VCaP (cell line): ENCODE results near the gene REV1.
"Not testable (repeated sequence)": the region's sequence is repeated elsewhere in the genome, so short reads cannot be mapped to it uniquely, and the experiment has no call there.

Experiments used
- H3K27ac ChIP-seq: fragments of 450-650 bp; 2 replicates; pipeline ENCODE4 v1.5.1; 2017
- TF ChIP-seq, protein P1 (sequence below): fragments of 450-650 bp; conservative IDR thresholded peaks from 2 replicates; pipeline ENCODE4 v1.5.1; 2017; ENCODE audit warnings: mild to moderate bottlenecking, moderate library complexity

REV1 gene

DNA sequence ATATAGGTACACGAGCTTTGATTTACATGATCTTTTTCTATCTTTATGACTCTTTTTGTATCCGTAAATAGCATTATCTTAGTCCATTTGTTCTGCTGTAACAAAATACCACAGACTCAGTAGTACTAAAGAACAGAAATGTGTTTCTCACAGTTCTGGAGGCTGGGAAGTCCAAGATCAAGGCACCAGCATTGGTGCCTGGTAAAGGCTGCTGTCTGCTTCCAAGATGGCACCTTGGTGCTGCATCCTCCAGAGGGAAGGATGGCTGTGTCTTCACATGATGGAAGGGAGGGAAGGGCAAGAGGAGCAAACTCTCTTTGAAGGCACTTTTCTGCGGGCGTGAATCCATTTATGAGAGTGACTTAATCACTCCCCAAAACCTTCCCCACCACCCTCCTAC lies 116.7 kb downstream of the REV1 start:
- H3K27ac ChIP-seq: no peak overlapping the region
- TF ChIP-seq, protein P1, sequence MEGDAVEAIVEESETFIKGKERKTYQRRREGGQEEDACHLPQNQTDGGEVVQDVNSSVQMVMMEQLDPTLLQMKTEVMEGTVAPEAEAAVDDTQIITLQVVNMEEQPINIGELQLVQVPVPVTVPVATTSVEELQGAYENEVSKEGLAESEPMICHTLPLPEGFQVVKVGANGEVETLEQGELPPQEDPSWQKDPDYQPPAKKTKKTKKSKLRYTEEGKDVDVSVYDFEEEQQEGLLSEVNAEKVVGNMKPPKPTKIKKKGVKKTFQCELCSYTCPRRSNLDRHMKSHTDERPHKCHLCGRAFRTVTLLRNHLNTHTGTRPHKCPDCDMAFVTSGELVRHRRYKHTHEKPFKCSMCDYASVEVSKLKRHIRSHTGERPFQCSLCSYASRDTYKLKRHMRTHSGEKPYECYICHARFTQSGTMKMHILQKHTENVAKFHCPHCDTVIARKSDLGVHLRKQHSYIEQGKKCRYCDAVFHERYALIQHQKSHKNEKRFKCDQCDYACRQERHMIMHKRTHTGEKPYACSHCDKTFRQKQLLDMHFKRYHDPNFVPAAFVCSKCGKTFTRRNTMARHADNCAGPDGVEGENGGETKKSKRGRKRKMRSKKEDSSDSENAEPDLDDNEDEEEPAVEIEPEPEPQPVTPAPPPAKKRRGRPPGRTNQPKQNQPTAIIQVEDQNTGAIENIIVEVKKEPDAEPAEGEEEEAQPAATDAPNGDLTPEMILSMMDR: no peak

DNA sequence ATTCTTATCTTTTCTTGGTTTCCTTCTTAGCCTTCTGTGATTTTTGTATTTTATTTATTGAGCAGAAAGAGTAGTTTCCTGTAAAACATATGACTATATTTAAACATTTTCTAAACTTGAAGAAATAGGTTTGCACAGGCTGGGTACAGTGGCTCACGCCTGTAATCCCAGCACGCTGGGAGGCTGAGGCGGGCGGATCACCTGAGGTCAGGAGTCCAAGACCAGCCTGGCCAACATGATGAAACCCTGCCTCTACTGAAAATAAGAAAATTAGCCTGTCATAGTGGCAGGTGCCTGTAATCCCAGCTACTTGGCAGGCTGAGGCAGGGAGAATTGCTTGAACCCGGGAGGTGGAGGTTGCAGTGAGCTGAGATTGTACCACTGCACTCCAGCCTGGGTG lies 121.0 kb downstream of the REV1 start:
- H3K27ac ChIP-seq: not testable (repeated sequence)

DNA sequence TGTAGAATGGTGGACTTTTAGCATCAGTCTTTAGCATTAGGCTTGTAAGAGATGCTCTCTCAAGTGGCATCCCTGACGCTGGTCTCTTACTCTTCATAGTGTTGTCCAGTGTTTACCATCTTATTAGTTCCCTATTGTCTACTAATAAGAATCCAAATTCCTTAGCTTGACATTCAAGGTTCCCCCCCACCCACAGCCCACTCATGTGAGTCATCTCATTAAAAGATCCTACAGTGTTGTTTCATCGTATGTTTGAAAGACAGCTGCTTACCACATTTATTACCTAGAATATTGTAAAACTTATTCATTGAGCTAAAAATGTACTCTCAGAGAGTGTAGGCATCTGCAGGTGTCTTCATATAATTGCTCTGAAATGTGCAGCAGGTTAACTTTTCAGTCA lies 124.2 kb downstream of the REV1 start:
- TF ChIP-seq, protein P1: no peak

DNA sequence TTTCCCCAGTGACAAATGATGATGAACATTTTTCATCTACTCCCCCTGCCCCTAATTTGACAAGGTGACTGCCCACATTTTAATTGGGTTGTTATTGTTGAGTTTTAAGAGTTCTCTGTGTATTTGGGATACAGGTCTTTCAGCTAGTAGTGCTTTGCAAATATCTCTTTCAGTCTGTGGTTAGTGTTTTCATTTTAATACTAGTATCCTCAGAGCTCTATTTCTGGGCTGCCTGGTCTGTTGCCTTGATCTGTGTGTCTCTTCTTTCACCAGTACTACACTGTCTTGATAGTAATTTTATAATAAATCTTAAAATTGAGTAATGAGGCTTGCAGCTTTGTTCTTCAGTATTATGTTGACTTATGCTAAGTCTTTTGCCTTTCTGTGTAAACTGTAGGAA lies 133.0 kb downstream of the REV1 start:
- no peak overlapping the region for H3K27ac ChIP-seq
- TF ChIP-seq, protein P1: no peak

More for the DNA sequence above, 124.2 kb downstream of the REV1 start:
- H3K27ac ChIP-seq: no peak overlapping the region

DNA sequence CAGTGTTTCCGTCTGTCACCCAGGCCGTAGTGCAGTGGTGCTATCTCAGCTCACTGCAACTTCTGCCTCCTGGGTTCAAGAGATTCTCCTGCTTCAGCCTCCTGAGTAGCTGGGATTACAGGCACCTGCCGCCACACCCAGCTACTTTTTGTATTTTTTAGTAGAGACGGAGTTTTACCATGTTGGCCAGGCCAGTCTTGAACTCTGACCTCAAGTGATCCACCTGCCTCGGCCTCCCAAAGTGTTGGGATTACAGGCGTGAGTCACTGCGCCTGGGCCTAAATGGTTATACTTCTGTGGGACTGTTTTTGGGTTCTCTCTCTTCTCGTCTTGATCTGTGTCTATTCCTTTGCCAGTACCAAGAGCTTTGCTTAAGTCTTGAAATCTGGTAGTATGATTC lies 135.0 kb downstream of the REV1 start:
- H3K27ac ChIP-seq: not testable (repeated sequence)

- TF ChIP-seq, protein P1: no peak
Measured at GRCh38 chr2:99354070-99354469, 135.7 kb downstream of the REV1 start.

More at GRCh38 chr2:99354070-99354469, 135.7 kb downstream of the REV1 start:
- no peak overlapping the region for H3K27ac ChIP-seq
